ENCODE data around the gene RPS26. TPM values are rescaled to one million over a fixed set of nuclear protein-coding genes. Genes with fewer than 3 reads are reported as not detected.

RPS26 gene
- total and polyA plus RNA-seq, 2 of the 13 experiments (the other 11 are each of a cell fraction or from before 2014, with no cell fraction given), result 150 to 421 TPM

DNA sequence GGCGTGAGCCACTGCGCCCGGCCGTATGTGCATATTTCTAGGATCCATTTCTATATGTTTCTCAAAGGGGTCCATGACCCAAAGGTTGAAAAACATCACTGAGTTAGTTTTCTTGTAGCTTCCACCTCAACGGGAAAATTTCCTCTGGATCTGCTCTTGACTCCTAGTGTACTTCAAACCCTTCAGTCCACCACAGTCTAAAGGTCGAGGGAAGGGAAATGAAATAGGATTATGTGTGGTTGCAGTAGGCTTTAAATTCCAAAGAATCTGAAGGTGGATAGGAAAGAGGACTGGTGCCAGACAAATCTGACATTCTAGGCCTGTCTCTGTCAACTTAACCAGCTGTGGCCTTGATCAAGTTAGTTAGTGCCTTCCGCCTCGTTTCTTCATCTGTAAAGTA, 46.4 kb upstream of the RPS26 start:
- Histone ChIP-seq H3K4me2 (ENCODE audit: low read depth, low read length) (no peak overlapping the region), H3K4me1 (ENCODE audit: insufficient read depth, low read length) (peaks cover 39% of the 10 kb centered on the region), H3K4me3 (replicated peaks in 1 of 3; ENCODE audit: insufficient read depth in 1 of 3, low read depth in 2 of 3, low read length in 3 of 3) (no peak overlapping the region), H3K9me3 (ENCODE audit: low read length) (no peaks in the 10 kb centered on the region), H4K20me1 (ENCODE audit: insufficient read depth, low read length) (no peaks in the 10 kb centered on the region), H3K79me2 (ENCODE audit: insufficient read depth, low read length) (peaks cover 20% of the 10 kb centered on the region), H3K36me3 (replicated peaks in 1 of 2; ENCODE audit: control insufficient read depth in 1 of 2, insufficient read depth in 2 of 2, low read length in 2 of 2) (peaks cover 16 to 38% of the 10 kb centered on the region in 2 experiments), H3K27ac (ENCODE audit: extremely low read length, insufficient read depth, low read length) (peak overlapping the region; percentile 45), H3K9ac (ENCODE audit: insufficient read depth, low read depth, low read length) (no peak overlapping the region; the same call in 1 of the 2 replicates), H2AFZ (ENCODE audit: low read length) (no peak overlapping the region), H3K27me3 (ENCODE audit: control insufficient read depth in 1 of 2, insufficient read depth in 2 of 2, low read length in 2 of 2) (peaks cover 0 to 3% of the 10 kb centered on the region in 2 experiments; a peak in 1 of 5 replicates)
- TF ChIP-seq, protein P1, sequence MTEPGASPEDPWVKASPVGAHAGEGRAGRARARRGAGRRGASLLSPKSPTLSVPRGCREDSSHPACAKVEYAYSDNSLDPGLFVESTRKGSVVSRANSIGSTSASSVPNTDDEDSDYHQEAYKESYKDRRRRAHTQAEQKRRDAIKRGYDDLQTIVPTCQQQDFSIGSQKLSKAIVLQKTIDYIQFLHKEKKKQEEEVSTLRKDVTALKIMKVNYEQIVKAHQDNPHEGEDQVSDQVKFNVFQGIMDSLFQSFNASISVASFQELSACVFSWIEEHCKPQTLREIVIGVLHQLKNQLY (CRISPR knock-in tag; IDR thresholded peaks at IDR 0.05), result no peak
- TF ChIP-seq, protein P2, sequence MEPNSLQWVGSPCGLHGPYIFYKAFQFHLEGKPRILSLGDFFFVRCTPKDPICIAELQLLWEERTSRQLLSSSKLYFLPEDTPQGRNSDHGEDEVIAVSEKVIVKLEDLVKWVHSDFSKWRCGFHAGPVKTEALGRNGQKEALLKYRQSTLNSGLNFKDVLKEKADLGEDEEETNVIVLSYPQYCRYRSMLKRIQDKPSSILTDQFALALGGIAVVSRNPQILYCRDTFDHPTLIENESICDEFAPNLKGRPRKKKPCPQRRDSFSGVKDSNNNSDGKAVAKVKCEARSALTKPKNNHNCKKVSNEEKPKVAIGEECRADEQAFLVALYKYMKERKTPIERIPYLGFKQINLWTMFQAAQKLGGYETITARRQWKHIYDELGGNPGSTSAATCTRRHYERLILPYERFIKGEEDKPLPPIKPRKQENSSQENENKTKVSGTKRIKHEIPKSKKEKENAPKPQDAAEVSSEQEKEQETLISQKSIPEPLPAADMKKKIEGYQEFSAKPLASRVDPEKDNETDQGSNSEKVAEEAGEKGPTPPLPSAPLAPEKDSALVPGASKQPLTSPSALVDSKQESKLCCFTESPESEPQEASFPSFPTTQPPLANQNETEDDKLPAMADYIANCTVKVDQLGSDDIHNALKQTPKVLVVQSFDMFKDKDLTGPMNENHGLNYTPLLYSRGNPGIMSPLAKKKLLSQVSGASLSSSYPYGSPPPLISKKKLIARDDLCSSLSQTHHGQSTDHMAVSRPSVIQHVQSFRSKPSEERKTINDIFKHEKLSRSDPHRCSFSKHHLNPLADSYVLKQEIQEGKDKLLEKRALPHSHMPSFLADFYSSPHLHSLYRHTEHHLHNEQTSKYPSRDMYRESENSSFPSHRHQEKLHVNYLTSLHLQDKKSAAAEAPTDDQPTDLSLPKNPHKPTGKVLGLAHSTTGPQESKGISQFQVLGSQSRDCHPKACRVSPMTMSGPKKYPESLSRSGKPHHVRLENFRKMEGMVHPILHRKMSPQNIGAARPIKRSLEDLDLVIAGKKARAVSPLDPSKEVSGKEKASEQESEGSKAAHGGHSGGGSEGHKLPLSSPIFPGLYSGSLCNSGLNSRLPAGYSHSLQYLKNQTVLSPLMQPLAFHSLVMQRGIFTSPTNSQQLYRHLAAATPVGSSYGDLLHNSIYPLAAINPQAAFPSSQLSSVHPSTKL (CRISPR knock-in tag; IDR thresholded peaks at IDR 0.05), result 0 out of 2 replicates have a peak, but pooled peaks have one; percentile 20
- 0 out of 2 replicates have a peak, but pooled peaks have one; percentile 34 for TF ChIP-seq MIXL1 (CRISPR knock-in tag; IDR thresholded peaks at IDR 0.05)
- no peak for TF ChIP-seq ZNF883 (CRISPR knock-in tag; IDR thresholded peaks at IDR 0.05; ENCODE audit: not compliant biosample characterization)
- TF ChIP-seq, protein P3, sequence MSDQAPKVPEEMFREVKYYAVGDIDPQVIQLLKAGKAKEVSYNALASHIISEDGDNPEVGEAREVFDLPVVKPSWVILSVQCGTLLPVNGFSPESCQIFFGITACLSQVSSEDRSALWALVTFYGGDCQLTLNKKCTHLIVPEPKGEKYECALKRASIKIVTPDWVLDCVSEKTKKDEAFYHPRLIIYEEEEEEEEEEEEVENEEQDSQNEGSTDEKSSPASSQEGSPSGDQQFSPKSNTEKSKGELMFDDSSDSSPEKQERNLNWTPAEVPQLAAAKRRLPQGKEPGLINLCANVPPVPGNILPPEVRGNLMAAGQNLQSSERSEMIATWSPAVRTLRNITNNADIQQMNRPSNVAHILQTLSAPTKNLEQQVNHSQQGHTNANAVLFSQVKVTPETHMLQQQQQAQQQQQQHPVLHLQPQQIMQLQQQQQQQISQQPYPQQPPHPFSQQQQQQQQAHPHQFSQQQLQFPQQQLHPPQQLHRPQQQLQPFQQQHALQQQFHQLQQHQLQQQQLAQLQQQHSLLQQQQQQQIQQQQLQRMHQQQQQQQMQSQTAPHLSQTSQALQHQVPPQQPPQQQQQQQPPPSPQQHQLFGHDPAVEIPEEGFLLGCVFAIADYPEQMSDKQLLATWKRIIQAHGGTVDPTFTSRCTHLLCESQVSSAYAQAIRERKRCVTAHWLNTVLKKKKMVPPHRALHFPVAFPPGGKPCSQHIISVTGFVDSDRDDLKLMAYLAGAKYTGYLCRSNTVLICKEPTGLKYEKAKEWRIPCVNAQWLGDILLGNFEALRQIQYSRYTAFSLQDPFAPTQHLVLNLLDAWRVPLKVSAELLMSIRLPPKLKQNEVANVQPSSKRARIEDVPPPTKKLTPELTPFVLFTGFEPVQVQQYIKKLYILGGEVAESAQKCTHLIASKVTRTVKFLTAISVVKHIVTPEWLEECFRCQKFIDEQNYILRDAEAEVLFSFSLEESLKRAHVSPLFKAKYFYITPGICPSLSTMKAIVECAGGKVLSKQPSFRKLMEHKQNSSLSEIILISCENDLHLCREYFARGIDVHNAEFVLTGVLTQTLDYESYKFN (CRISPR knock-in tag; conservative IDR thresholded peaks at IDR 0.05), result 0 out of 2 replicates have a peak, but pooled peaks have one; percentile 14
- TF ChIP-seq, protein P4, sequence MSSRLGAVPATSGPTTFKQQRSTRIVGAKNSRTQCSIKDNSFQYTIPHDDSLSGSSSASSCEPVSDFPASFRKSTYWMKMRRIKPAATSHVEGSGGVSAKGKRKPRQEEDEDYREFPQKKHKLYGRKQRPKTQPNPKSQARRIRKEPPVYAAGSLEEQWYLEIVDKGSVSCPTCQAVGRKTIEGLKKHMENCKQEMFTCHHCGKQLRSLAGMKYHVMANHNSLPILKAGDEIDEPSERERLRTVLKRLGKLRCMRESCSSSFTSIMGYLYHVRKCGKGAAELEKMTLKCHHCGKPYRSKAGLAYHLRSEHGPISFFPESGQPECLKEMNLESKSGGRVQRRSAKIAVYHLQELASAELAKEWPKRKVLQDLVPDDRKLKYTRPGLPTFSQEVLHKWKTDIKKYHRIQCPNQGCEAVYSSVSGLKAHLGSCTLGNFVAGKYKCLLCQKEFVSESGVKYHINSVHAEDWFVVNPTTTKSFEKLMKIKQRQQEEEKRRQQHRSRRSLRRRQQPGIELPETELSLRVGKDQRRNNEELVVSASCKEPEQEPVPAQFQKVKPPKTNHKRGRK (CRISPR knock-in tag; IDR thresholded peaks at IDR 0.05), result no peak
- peak; percentile 62 for TF ChIP-seq HNF4A (CRISPR knock-in tag; IDR thresholded peaks at IDR 0.05)
- in situ Hi-C loops (cut with HindIII; ENCODE audit: extremely low pct_ligation_motif_present, low pct_unique_long_range_greater_than_20kb) (loop anchor here (5.0 kb wide), 1 partner anchor 37 kb away; no protein-coding TSS in a partner anchor), intact Hi-C loops (cut with micrococcal nuclease; ENCODE audit: unreplicated experiment) (no loop called here)
- 67% methylated on average over 8 of the region's 8 CpGs for WGBS (ENCODE audit: low lambda C conversion rate)
- no TSS peak for BruUV-seq (replicated peaks)
- POLR2A ChIA-PET, result interaction anchor here (0.7 to 3.5 kb wide), 9 partner anchors 12 to 275 kb away, joined by 3 to 60 read pairs (median 4); partner anchors contain the start of genes IKZF4 and RAB5B
- peak; percentile 57 for FAIRE-seq
- ATAC-seq, result no peak
- CTCF ChIA-PET (ENCODE audit: low intra/inter-chr PET ratio, low total read pairs), result interaction anchor here (0.7 to 3.0 kb wide), 5 partner anchors 31 to 47 kb away, joined by 3 to 79 read pairs (median 4); partner anchors contain the start of gene RPS26
- peak; percentile 13 for DNase-seq (ENCODE audit: low spot score)
